HEK293T (cell line): ENCODE data around the gene RGCC.

Source experiments
- CTBP1 ChIP-seq: fragments of 450-650 bp; IDR thresholded peaks from 2 replicates; pipeline ENCODE4 v1.6.1; 2016; ENCODE audit warnings: borderline replicate concordance
- SP1 ChIP-seq: fragments of 450-650 bp; IDR thresholded peaks from 2 replicates; pipeline ENCODE4 v1.6.1; 2017
- SUZ12 ChIP-seq: fragments of 450-650 bp; IDR thresholded peaks from 2 replicates; pipeline ENCODE4 v1.6.1; 2016; ENCODE audit warnings: mild to moderate bottlenecking

GRCh38 chr13:41490371-41491015, 33.1 kb downstream of the RGCC start:
- no peak for TF ChIP-seq SUZ12
- TF ChIP-seq SP1, result no peak
- TF ChIP-seq CTBP1, result no peak
